GM12891 (cell line): ENCODE results near the gene FNIP1.
"Not testable (repeated sequence)": the region's sequence is repeated elsewhere in the genome, so short reads cannot be mapped to it uniquely, and the experiment has no call there.

Source experiments
- DNase-seq: peaks from one replicate; pipeline ENCODE4 v3.0.0; 2011; ENCODE audit warnings: low spot score; ENCODE audit not compliant: insufficient read length
- FAIRE-seq: peaks from 2 replicates; lab custom pipeline; 2011; peaks lifted over from hg19 to GRCh38; lab: Jason Lieb, UNC
- PAX5 ChIP-seq: IDR thresholded peaks from 2 replicates; pipeline ENCODE4 v1.6.1; 2011; ENCODE audit warnings: low read length, moderate library complexity, mild to moderate bottlenecking; ENCODE audit not compliant: insufficient read depth, severe bottlenecking
- POLR2A ChIP-seq: IDR thresholded peaks from 2 replicates; pipeline ENCODE4 v1.6.1; 2011; ENCODE audit warnings: low read depth, low read length, control low read depth
- POLR2AphosphoS5 ChIP-seq: IDR thresholded peaks from 2 replicates; pipeline ENCODE4 v1.6.1; 2011; ENCODE audit warnings: low read depth, low read length, control low read depth
- POU2F2 ChIP-seq: IDR thresholded peaks from 2 replicates; pipeline ENCODE4 v1.6.1; 2011; ENCODE audit warnings: low read depth, mild to moderate bottlenecking, control low read depth, low read length, moderate library complexity
- SPI1 ChIP-seq: IDR thresholded peaks from 2 replicates; pipeline ENCODE4 v1.6.1; 2011; ENCODE audit warnings: low read depth, low read length, control low read depth
- TAF1 ChIP-seq: IDR thresholded peaks from 2 replicates; pipeline ENCODE4 v1.6.1; 2011; ENCODE audit warnings: low read depth, low read length, control low read depth

Gene FNIP1

DNA sequence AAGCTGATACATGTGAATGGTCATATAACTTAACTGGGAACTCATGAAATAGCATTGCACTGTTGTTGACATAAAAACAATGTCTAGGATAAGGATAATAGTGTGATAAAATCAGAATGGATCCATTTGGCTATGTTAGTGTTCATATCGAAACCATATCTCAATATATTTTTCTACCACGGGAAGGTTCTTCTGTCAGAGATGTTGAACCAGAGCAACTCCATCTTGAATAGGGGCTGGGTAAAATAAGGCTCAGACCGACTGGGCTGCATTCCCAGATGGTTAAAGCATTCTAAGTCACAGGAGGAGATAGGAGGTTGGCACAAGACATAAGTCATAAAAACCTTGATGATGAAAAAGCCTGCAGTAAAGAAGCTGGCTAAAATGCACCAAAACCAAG lies 56.3 kb downstream of the FNIP1 start:
- FAIRE-seq (peak; percentile 9), DNase-seq (no peak)
- TF ChIP-seq POLR2AphosphoS5 = no peak
- TF ChIP-seq POU2F2 = no peak

DNA sequence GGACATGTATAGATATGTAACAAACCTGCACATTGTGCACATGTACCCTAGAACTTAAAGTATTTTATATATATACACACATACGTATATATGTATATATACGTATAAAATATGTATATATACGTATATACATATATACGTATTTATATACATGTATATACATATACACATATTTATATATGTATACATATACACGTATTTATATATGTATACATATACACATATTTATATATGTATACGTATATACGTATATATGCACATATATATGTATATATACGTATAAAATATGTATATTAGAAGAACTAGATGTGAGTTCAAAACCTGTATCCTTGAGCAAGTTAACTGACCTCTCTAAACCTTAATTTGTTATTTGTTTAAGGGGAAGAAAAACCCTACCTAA lies 61.4 kb downstream of the FNIP1 start:
- no peak for FAIRE-seq
- DNase-seq = no peak
- TF ChIP-seq SPI1 = no peak
- TF ChIP-seq POLR2A = no peak
- TF ChIP-seq POU2F2 = no peak
- no peak for TF ChIP-seq POLR2AphosphoS5
- no peak for TF ChIP-seq PAX5
- no peak for TF ChIP-seq TAF1

DNA sequence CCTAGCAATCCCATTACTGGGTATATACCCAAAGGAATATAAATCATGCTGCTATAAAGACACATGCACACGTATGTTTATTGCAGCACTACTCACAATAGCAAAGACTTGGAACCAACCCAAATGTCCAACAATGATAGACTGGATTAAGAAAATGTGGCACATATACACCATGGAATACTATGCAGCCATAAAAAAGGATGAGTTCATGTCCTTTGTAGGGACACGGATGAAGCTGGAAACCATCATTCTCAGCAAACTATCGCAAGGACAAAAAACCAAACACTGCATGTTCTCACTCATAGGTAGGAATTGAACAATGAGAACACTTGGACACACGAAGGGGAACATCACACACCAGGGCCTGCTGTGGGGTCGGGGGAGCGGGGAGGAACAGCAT lies 61.9 kb downstream of the FNIP1 start:
- DNase-seq, FAIRE-seq: not testable (repeated sequence)

DNA sequence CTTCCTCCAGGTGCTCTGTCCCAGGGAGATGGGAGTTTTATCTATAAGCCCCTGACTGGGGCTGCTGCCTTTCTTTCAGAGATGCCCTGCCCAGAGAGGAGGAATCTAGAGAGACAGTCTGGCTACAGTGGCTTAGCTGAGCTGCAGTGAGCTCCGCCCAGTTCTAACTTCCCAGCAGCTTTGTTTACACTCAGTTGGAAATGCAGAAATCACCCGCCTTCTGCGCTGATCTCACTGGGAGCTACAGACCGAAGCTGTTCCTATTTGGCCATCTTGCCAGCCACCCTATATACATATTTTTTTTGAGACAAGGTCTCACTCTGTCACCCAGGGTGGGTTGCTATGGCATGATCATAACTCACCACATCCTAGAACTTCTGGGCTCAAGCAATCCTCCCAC lies 67.5 kb downstream of the FNIP1 start:
- FAIRE-seq, DNase-seq: not testable (repeated sequence)

GRCh38 chr5:131724089-131724488 lies 72.7 kb downstream of the FNIP1 start:
- not testable (repeated sequence) for FAIRE-seq, DNase-seq

GRCh38 chr5:131720714-131721113 lies 76.1 kb downstream of the FNIP1 start:
- TF ChIP-seq POLR2AphosphoS5 (no peak), TAF1 (no peak), PAX5 (no peak), POLR2A (no peak), POU2F2 (no peak), SPI1 (no peak)
- DNase-seq = no peak
- FAIRE-seq = no peak

DNA sequence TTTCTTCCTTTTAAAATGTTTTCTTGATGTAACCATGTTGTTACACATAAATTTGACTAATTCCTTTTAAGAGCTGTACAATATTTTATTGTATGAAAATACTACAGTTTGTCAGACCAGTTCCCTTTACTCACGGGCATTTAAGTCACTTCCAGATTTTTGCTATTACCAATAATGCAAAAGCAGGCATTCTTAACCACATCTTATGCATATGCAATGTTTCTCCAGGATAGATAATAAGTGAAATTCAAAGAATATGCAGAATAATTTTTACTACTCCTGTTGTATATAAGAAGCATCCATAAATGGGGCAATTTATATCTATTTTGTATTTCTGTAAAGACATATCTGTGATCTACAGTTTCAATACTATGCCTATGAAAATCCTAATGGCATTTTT lies 77.3 kb downstream of the FNIP1 start:
- no peak for FAIRE-seq
- no peak for DNase-seq

DNA sequence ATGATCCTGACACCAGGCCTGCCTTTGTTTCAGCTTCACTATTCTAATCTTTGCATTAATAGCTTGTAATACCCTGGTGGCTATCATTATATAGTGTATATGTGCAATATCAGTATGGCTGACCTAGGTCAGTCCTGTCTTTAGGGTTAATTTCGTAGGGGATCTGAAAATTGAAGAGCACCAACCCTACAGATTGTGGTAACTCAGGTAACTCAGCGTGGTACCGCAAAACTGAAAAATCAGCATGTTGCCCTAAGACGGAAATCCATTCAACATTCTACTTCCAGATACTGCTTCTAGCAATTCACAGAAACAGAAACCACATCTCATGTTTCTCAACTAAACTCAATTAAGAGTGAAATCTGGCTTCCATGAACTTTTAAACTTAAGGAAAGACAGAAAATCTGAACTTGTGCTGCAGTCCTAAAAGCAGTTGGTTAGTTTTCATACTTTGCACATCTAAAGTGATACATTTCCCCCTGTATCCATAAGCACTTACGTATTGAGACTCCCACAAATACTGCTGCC lies 78.3 kb downstream of the FNIP1 start:
- TF ChIP-seq SPI1 (no peak), TAF1 (no peak), POLR2A (no peak)
- DNase-seq = no peak
- no peak for FAIRE-seq

More for the DNA sequence above, 77.3 kb downstream of the FNIP1 start:
- TF ChIP-seq TAF1 = no peak
- no peak for TF ChIP-seq POLR2AphosphoS5
- no peak for TF ChIP-seq POLR2A
- no peak for TF ChIP-seq PAX5
- TF ChIP-seq SPI1 = no peak
- TF ChIP-seq POU2F2 = no peak

GRCh38 chr5:131717164-131717563 lies 79.7 kb downstream of the FNIP1 start:
- not testable (repeated sequence) for DNase-seq, FAIRE-seq

GRCh38 chr5:131716650-131717049 lies 80.2 kb downstream of the FNIP1 start:
- no peak for DNase-seq
- TF ChIP-seq TAF1 (no peak), SPI1 (no peak), PAX5 (no peak), POLR2A (no peak), POLR2AphosphoS5 (no peak), POU2F2 (no peak)
- FAIRE-seq = no peak

DNA sequence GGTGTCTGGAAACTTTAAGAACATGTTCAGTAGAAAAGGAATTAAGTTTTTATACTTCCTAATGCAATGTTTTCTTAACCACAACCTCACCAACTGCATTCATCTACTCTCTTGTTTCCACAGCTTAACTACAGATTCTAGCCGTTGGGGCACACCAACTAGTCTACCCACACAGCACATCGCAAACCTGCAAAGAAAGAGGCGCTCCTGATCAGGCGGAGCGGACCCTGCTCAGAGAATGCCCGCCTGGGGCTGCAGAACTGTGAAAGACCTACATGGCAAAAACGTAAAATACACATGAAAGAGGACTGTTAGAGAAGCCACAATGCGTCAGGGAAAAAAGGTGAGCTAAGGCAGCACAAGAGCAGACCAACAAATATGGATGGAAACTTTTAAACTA lies 86.4 kb downstream of the FNIP1 start:
- TF ChIP-seq POLR2A (no peak), POU2F2 (no peak), SPI1 (no peak), TAF1 (no peak), PAX5 (no peak), POLR2AphosphoS5 (no peak)
- no peak for FAIRE-seq
- no peak for DNase-seq

- DNase-seq = no peak
- FAIRE-seq = no peak
- no peak for TF ChIP-seq SPI1
- no peak for TF ChIP-seq PAX5
- no peak for TF ChIP-seq POLR2AphosphoS5
- TF ChIP-seq POLR2A = no peak
- no peak for TF ChIP-seq TAF1
- no peak for TF ChIP-seq POU2F2
Measured at GRCh38 chr5:131709043-131709442, 87.8 kb downstream of the FNIP1 start.
